Measurements from ENCODE around the gene SHB.

SHB gene

GRCh38 chr9:38068701-38069628, at the start of gene SHB:
Gene SHB, minus strand, starts transcription at chr9:38069227. Its CDS starts 582 bp downstream, at chr9:38068645.
- peak; percentile 97 for DNase-seq (ENCODE audit: low spot score)

GRCh38 chr9:38117651-38118050, 48.6 kb upstream of the SHB start:
- DNase-seq (ENCODE audit: low spot score) = peak; percentile 25

- no peak for DNase-seq (ENCODE audit: low spot score)
Measured at GRCh38 chr9:38114905-38115304, 45.9 kb upstream of the SHB start.

GRCh38 chr9:38112456-38112855, 43.4 kb upstream of the SHB start:
- DNase-seq (ENCODE audit: low spot score) = no peak

- no peak for DNase-seq (ENCODE audit: low spot score)
Measured at GRCh38 chr9:38112049-38112448, 43.0 kb upstream of the SHB start.

GRCh38 chr9:38110476-38110875, 41.4 kb upstream of the SHB start:
- no peak for DNase-seq (ENCODE audit: low spot score)

GRCh38 chr9:38109601-38110000, 40.6 kb upstream of the SHB start:
- DNase-seq (ENCODE audit: low spot score) = no peak

GRCh38 chr9:38108326-38108725, 39.3 kb upstream of the SHB start:
- no peak for DNase-seq (ENCODE audit: low spot score)

GRCh38 chr9:38107811-38108304, 38.8 kb upstream of the SHB start:
- DNase-seq (ENCODE audit: low spot score) = no peak

- DNase-seq (ENCODE audit: low spot score) = no peak
Measured at GRCh38 chr9:38107405-38107804, 38.4 kb upstream of the SHB start.

- no peak for DNase-seq (ENCODE audit: low spot score)
Measured at GRCh38 chr9:38106488-38106887, 37.5 kb upstream of the SHB start.

- DNase-seq (ENCODE audit: low spot score) = no peak
Measured at GRCh38 chr9:38103340-38103739, 34.3 kb upstream of the SHB start.

GRCh38 chr9:38101423-38101822, 32.4 kb upstream of the SHB start:
- no peak for DNase-seq (ENCODE audit: low spot score)

GRCh38 chr9:38096238-38096805, 27.3 kb upstream of the SHB start:
- no peak for DNase-seq (ENCODE audit: low spot score)

- DNase-seq (ENCODE audit: low spot score) = no peak
Measured at GRCh38 chr9:38094165-38094564, 25.1 kb upstream of the SHB start.

GRCh38 chr9:38092656-38093055, 23.6 kb upstream of the SHB start:
- no peak for DNase-seq (ENCODE audit: low spot score)

GRCh38 chr9:38092200-38092524, 23.1 kb upstream of the SHB start:
- no peak for DNase-seq (ENCODE audit: low spot score)

GRCh38 chr9:38091310-38092199, 22.5 kb upstream of the SHB start:
- DNase-seq (ENCODE audit: low spot score) = no peak

GRCh38 chr9:38090170-38090569, 21.1 kb upstream of the SHB start:
- no peak for DNase-seq (ENCODE audit: low spot score)

- DNase-seq (ENCODE audit: low spot score) = no peak
Measured at GRCh38 chr9:38089387-38090165, 20.5 kb upstream of the SHB start.

GRCh38 chr9:38088006-38088925, 19.2 kb upstream of the SHB start:
- peak; percentile 75 for DNase-seq (ENCODE audit: low spot score)

Measured in AG08396 (cell line).